Right lobe of liver (tissue), 4 donors: ENCODE data around the gene CTAGE4.
"Not testable (repeated sequence)": the region's sequence is repeated elsewhere in the genome, so short reads cannot be mapped to it uniquely, and the experiment has no call there.

Source experiments
- POLR2A ChIP-seq: fragments of 450-650 bp; IDR thresholded peaks from one replicate; pipeline ENCODE4 v1.6.1; 2017; ENCODE audit warnings: antibody characterized with exemption, mild to moderate bottlenecking
- TF ChIP-seq, protein P1 (sequence below), 4 donors: fragments of 200-600 bp in 3 of 4; fragments of 450-650 bp in 1 of 4; IDR thresholded peaks; one replicate each; pipeline versions ENCODE4 v1.5.1 to v1.8.0; 2016 to 2022; ENCODE audit warnings: antibody characterized with exemption in 4 of 4, mild to moderate bottlenecking in 2 of 4
- donor health status: DM: no; HTN: no; CAD: no.
- donor health status: DM: no; HTN: no; CAD: no.
- donor health status: DM: no; HTN: yes; CAD: no.

DNA sequence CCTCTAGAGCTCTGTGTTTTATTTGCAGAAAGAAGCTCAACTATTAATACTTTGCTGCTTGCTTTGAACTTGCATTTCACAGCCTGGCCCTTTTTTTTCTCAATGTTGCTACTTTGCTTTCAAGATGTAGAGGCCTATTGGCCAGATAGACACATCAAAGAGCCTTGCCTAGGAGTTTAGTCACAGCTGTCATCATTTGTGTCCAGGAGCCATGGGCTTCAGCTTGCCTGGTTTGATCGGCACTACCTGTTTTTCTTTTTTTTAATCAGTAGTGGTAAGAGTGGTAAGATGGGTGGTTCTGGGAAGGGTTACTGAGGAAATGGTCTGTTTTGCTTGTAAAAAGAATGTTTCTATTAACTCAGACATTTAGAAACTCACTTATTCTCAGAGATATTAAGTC, 18.7 kb downstream of the CTAGE4 start:
- TF ChIP-seq, protein P1, sequence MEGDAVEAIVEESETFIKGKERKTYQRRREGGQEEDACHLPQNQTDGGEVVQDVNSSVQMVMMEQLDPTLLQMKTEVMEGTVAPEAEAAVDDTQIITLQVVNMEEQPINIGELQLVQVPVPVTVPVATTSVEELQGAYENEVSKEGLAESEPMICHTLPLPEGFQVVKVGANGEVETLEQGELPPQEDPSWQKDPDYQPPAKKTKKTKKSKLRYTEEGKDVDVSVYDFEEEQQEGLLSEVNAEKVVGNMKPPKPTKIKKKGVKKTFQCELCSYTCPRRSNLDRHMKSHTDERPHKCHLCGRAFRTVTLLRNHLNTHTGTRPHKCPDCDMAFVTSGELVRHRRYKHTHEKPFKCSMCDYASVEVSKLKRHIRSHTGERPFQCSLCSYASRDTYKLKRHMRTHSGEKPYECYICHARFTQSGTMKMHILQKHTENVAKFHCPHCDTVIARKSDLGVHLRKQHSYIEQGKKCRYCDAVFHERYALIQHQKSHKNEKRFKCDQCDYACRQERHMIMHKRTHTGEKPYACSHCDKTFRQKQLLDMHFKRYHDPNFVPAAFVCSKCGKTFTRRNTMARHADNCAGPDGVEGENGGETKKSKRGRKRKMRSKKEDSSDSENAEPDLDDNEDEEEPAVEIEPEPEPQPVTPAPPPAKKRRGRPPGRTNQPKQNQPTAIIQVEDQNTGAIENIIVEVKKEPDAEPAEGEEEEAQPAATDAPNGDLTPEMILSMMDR (IDR thresholded peaks at IDR 0.05), result not testable (repeated sequence)
- not testable (repeated sequence) for TF ChIP-seq POLR2A
